8988T (cell line): ENCODE measurements around the gene PERCC1.

Source experiments
- DNase-seq: peaks from one replicate; pipeline ENCODE4 v3.0.0; 2011

The PERCC1 gene

GRCh38 chr16:1430759-1431496 lies at the start of gene PERCC1:
TSS of gene PERCC1 (plus strand) at chr16:1431078. CDS start at chr16:1432594, 1,516 bp downstream.
- no peak for DNase-seq

- no peak for DNase-seq
Observed at GRCh38 chr16:1381612-1382406, 49.1 kb upstream of the PERCC1 start.

- DNase-seq = no peak
Observed at GRCh38 chr16:1383556-1383955, 47.3 kb upstream of the PERCC1 start.

GRCh38 chr16:1385232-1385631 lies 45.6 kb upstream of the PERCC1 start:
- no peak for DNase-seq

GRCh38 chr16:1387331-1387730 lies 43.5 kb upstream of the PERCC1 start:
- no peak for DNase-seq

- DNase-seq = no peak
Observed at GRCh38 chr16:1389762-1390161, 41.1 kb upstream of the PERCC1 start.

GRCh38 chr16:1390239-1390779 lies 40.6 kb upstream of the PERCC1 start:
- no peak for DNase-seq

- no peak for DNase-seq
Observed at GRCh38 chr16:1392826-1393225, 38.1 kb upstream of the PERCC1 start.

GRCh38 chr16:1393613-1394176 lies 37.2 kb upstream of the PERCC1 start:
- DNase-seq = no peak

- DNase-seq = no peak
Observed at GRCh38 chr16:1394367-1394951, 36.4 kb upstream of the PERCC1 start.

GRCh38 chr16:1395444-1396031 lies 35.3 kb upstream of the PERCC1 start:
- no peak for DNase-seq

GRCh38 chr16:1397779-1398178 lies 33.1 kb upstream of the PERCC1 start:
- DNase-seq = no peak

- DNase-seq = no peak
Observed at GRCh38 chr16:1398351-1398750, 32.5 kb upstream of the PERCC1 start.

GRCh38 chr16:1398826-1399581 lies 31.9 kb upstream of the PERCC1 start:
- DNase-seq = no peak

GRCh38 chr16:1401061-1401757 lies 29.7 kb upstream of the PERCC1 start:
- no peak for DNase-seq

- DNase-seq = no peak
Observed at GRCh38 chr16:1401758-1402154, 29.1 kb upstream of the PERCC1 start.

- DNase-seq = no peak
Observed at GRCh38 chr16:1403036-1403435, 27.8 kb upstream of the PERCC1 start.

- DNase-seq = no peak
Observed at GRCh38 chr16:1403733-1404132, 27.1 kb upstream of the PERCC1 start.

- DNase-seq = no peak
Observed at GRCh38 chr16:1407753-1408152, 23.1 kb upstream of the PERCC1 start.

GRCh38 chr16:1408171-1408837 lies 22.6 kb upstream of the PERCC1 start:
- peak; percentile 79 for DNase-seq

- no peak for DNase-seq
Observed at GRCh38 chr16:1412847-1413246, 18.0 kb upstream of the PERCC1 start.
